KMS-11 (cell line): ENCODE measurements around the gene SCLY.

Experiments used
- H2AFZ ChIP-seq: fragments of 200-600 bp; sonication (generic); 2 replicates; pipeline ENCODE4 v1.6.1; 2016; ENCODE audit warnings: antibody characterized with exemption, mixed run types, low read depth
- H3K27ac ChIP-seq: fragments of 200-600 bp; sonication (generic); 2 replicates; pipeline ENCODE4 v1.6.1; 2016; ENCODE audit warnings: mild to moderate bottlenecking, mixed run types
- H3K27me3 ChIP-seq: fragments of 200-600 bp; sonication (generic); 2 replicates; pipeline ENCODE4 v1.6.1; 2017; ENCODE audit warnings: mild to moderate bottlenecking, low read depth, mixed run types, moderate library complexity; ENCODE audit not compliant: insufficient read depth
- H3K36me3 ChIP-seq: fragments of 200-600 bp; sonication (generic); 2 replicates; pipeline ENCODE4 v1.6.1; 2017; ENCODE audit warnings: mild to moderate bottlenecking, mixed run types; ENCODE audit not compliant: insufficient read depth
- H3K4me1 ChIP-seq: fragments of 200-600 bp; sonication (generic); 2 replicates; pipeline ENCODE4 v1.6.1; 2016; ENCODE audit warnings: mild to moderate bottlenecking, low read depth, mixed run types; ENCODE audit not compliant: poor library complexity, severe bottlenecking
- H3K4me2 ChIP-seq: fragments of 200-600 bp; sonication (generic); 2 replicates; pipeline ENCODE4 v1.7.0; 2016; ENCODE audit warnings: mild to moderate bottlenecking, mixed run types
- H3K4me3 ChIP-seq: fragments of 200-600 bp; sonication (generic); IDR thresholded peaks from 2 replicates; pipeline ENCODE4 v1.6.1; 2017; ENCODE audit warnings: low read depth, low read length, mixed read lengths; ENCODE audit not compliant: insufficient read depth
- H3K79me2 ChIP-seq: fragments of 200-600 bp; sonication (generic); 2 replicates; pipeline ENCODE4 v1.6.1; 2016; ENCODE audit warnings: low read depth, mixed run types; ENCODE audit not compliant: insufficient read depth
- H3K9ac ChIP-seq: fragments of 200-600 bp; sonication (generic); 2 replicates; pipeline ENCODE4 v1.6.1; 2016; ENCODE audit warnings: mild to moderate bottlenecking, mixed run types
- H4K20me1 ChIP-seq: fragments of 200-600 bp; sonication (generic); 2 replicates; pipeline ENCODE4 v1.6.1; 2016; ENCODE audit warnings: mild to moderate bottlenecking, mixed run types; ENCODE audit not compliant: insufficient read depth
- CTCF ChIP-seq: fragments of 200-600 bp; sonication (generic); conservative IDR thresholded peaks from 2 replicates; pipeline ENCODE4 v1.6.1; 2017; ENCODE audit warnings: low read depth, mild to moderate bottlenecking, antibody characterized with exemption, low read length, moderate library complexity, mixed read lengths

The SCLY gene

GRCh38 chr2:238117199-238118154 lies 56.7 kb downstream of the SCLY start:
- H3K27me3 ChIP-seq = no peaks in the 10 kb centered on the region; the same call in 1 of the 2 replicates
- no peak overlapping the region for H2AFZ ChIP-seq
- H3K27ac ChIP-seq = no peak overlapping the region
- H3K4me2 ChIP-seq = no peak overlapping the region
- no peak overlapping the region for H3K4me3 ChIP-seq
- no peak overlapping the region for H3K9ac ChIP-seq
- H3K79me2 ChIP-seq = no peaks in the 10 kb centered on the region
- peaks cover 9% of the 10 kb centered on the region for H3K4me1 ChIP-seq
- H4K20me1 ChIP-seq = no peaks in the 10 kb centered on the region
- H3K36me3 ChIP-seq = no peaks in the 10 kb centered on the region
- no peak for TF ChIP-seq CTCF

- no peak for TF ChIP-seq CTCF
- Histone ChIP-seq H3K4me3 (no peak overlapping the region), H3K79me2 (no peaks in the 10 kb centered on the region), H3K36me3 (no peaks in the 10 kb centered on the region), H3K27ac (no peak overlapping the region; the same call in 1 of the 2 replicates), H4K20me1 (no peaks in the 10 kb centered on the region), H3K9ac (no peak overlapping the region; the same call in 1 of the 2 replicates), H3K4me2 (peak overlapping the region; percentile 40), H3K4me1 (peaks cover 9% of the 10 kb centered on the region), H3K27me3 (no peaks in the 10 kb centered on the region; the same call in 1 of the 2 replicates), H2AFZ (peak overlapping the region; percentile 38; the same call in 1 of the 2 replicates)
Observed at GRCh38 chr2:238119756-238120462, 59.1 kb downstream of the SCLY start.

DNA sequence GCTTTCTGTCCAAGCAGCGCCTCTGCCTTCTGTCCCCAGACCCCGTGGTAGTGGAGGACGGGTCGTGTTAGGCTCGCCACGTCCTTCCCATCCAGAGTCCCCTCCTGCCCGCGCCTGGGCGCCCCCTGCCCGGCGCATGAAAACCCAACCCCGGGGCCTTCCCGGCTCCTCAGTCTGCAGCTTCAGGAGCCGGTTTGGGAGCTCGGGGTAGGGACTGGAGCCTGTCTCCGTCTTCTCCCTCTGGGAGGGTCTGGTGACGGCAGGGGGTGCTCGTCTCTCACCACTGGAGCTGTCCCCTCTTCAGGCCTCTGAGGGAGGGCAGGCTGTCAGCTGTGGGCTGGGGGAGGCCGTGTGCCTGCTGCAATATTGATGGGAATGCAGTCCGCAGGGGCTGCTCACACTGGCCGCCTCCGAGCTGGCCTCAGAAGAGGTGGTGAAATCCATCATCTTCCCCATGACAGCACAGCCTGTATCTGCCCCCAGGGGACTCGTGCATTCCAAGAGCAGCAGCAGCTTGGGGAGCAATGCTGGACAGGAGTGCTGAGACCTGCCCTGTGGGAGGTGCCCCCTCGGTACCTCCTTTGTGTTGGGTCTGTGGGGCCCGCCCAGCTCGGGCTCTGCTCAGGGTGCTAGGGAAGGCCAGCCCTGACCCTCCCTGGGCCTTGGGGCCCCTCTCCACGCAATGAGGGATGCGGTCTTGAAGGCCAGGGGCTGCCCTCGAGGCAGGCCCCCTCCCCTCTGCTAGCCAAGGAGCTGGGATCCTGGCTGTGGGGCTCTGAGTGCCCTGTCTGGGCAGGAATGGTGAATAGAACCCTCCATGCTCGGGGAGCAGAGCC lies 59.9 kb downstream of the SCLY start:
- H3K79me2 ChIP-seq = no peaks in the 10 kb centered on the region
- no peaks in the 10 kb centered on the region; the same call in 1 of the 2 replicates for H3K27me3 ChIP-seq
- TF ChIP-seq CTCF = no peak
- peaks cover 9% of the 10 kb centered on the region for H3K4me1 ChIP-seq
- H3K9ac ChIP-seq = no peak overlapping the region
- H4K20me1 ChIP-seq = no peaks in the 10 kb centered on the region
- H3K27ac ChIP-seq = no peak overlapping the region
- no peak overlapping the region for H2AFZ ChIP-seq
- H3K4me2 ChIP-seq = no peak overlapping the region; the same call in 1 of the 2 replicates
- H3K4me3 ChIP-seq = no peak overlapping the region
- H3K36me3 ChIP-seq = no peaks in the 10 kb centered on the region
